H1 (cell line): ENCODE data around the gene HRH2. TPM values are rescaled to one million over a fixed set of nuclear protein-coding genes. Genes with fewer than 3 reads are reported as not detected.

Experiments used
- CTCF ChIA-PET: fragments of 300-600 bp; sonication (Branson Sonifier 250); formaldehyde crosslinking; loops from one replicate; lab custom pipeline; 2021; ENCODE audit not compliant: partially characterized antibody; lab: Charles Lee
- POLR2A ChIA-PET: fragments of 300-600 bp; sonication (Branson Sonifier 250); formaldehyde crosslinking; loops from one replicate; lab custom pipeline; 2021; ENCODE audit warnings: inconsistent platforms; ENCODE audit not compliant: partially characterized antibody; lab: Charles Lee
- DNase-seq, 2 experiments: peaks; one replicate each; pipeline versions ENCODE4 v3.0.0 to v3.0.0-alpha.2; 2010 to 2022; ENCODE audit warnings: low spot score in 2 of 2, low read depth in 1 of 2, mixed read lengths in 1 of 2
- FAIRE-seq: peaks from 2 replicates; lab custom pipeline; 2011; peaks lifted over from hg19 to GRCh38; lab: Jason Lieb, UNC
- H2AFZ ChIP-seq: 2 replicates; pipeline ENCODE4 v1.8.1; 2012; ENCODE audit warnings: low read length, inconsistent platforms
- H2AK5ac ChIP-seq: 2 replicates; pipeline ENCODE4 v1.6.1; 2013; ENCODE audit warnings: low read depth, low read length
- H2BK120ac ChIP-seq: replicated peaks from 2 replicates; pipeline ENCODE3; 2013; ENCODE audit warnings: low read depth, low read length, inconsistent platforms
- H2BK12ac ChIP-seq: 2 replicates; pipeline ENCODE4 v1.6.1; 2013; ENCODE audit warnings: low read depth, low read length
- H2BK15ac ChIP-seq: 2 replicates; pipeline ENCODE4 v1.6.1; 2013; ENCODE audit warnings: low read length
- H2BK20ac ChIP-seq: 2 replicates; pipeline ENCODE4 v1.6.1; 2013; ENCODE audit warnings: low read length
- H2BK5ac ChIP-seq: 2 replicates; pipeline ENCODE4 v1.6.1; 2013; ENCODE audit warnings: low read depth, low read length
- H3K14ac ChIP-seq: 2 replicates; pipeline ENCODE4 v1.6.1; 2013; ENCODE audit warnings: inconsistent platforms; ENCODE audit not compliant: insufficient read length
- H3K18ac ChIP-seq: 2 replicates; pipeline ENCODE4 v1.6.1; 2013; ENCODE audit warnings: low read length; ENCODE audit errors: extremely low read depth
- H3K23ac ChIP-seq: 2 replicates; pipeline ENCODE4 v1.6.1; 2013; ENCODE audit warnings: inconsistent platforms; ENCODE audit not compliant: insufficient read length
- H3K23me2 ChIP-seq: 2 replicates; pipeline ENCODE4 v1.6.1; 2013; ENCODE audit warnings: low read depth, low read length
- H3K27ac ChIP-seq: 2 replicates; pipeline ENCODE4 v1.6.1; 2011; ENCODE audit warnings: low read depth, low read length, inconsistent platforms
- H3K27me3 ChIP-seq, 4 experiments: replicated peaks in 1 of 4; 1 replicate in 1 of 4; 2 replicates in 3 of 4; pipeline versions ENCODE4 v1.6.1 to v1.8.1; 2011 to 2013; ENCODE audit warnings: low read length in 3 of 4, mild to moderate bottlenecking in 3 of 4, inconsistent platforms in 2 of 4, mixed read lengths in 2 of 4, moderate library complexity in 1 of 4; ENCODE audit not compliant: control insufficient read depth in 3 of 4, insufficient read depth in 3 of 4; ENCODE audit errors: extremely low read depth in 1 of 4
- H3K36me3 ChIP-seq, 4 experiments: 2 replicates each; pipeline versions ENCODE4 v1.6.1 to v1.8.1; 2011 to 2013; ENCODE audit warnings: mild to moderate bottlenecking in 4 of 4, low read length in 3 of 4, moderate library complexity in 2 of 4, control low read depth in 1 of 4, inconsistent platforms in 1 of 4; ENCODE audit not compliant: insufficient read depth in 4 of 4, control insufficient read depth in 2 of 4
- H3K4ac ChIP-seq: replicated peaks from 2 replicates; pipeline ENCODE3; 2013; ENCODE audit warnings: low read length, low read depth, mixed read lengths, inconsistent platforms; ENCODE audit not compliant: insufficient read length
- H3K4me1 ChIP-seq, 4 experiments: replicated peaks in 1 of 4; 1 replicate in 1 of 4; 2 replicates in 3 of 4; pipeline versions ENCODE4 v1.6.1 to v1.8.1; 2011 to 2013; ENCODE audit warnings: low read length in 3 of 4, inconsistent platforms in 2 of 4, mixed read lengths in 1 of 4; ENCODE audit not compliant: insufficient read depth in 4 of 4, control insufficient read depth in 3 of 4
- H3K4me2 ChIP-seq, 2 experiments: 2 replicates each; pipeline versions ENCODE4 v1.6.1 to v1.8.1; 2011 to 2013; ENCODE audit warnings: low read depth in 2 of 2, low read length in 2 of 2, control low read depth in 1 of 2, inconsistent platforms in 1 of 2, mild to moderate bottlenecking in 1 of 2; ENCODE audit not compliant: insufficient read depth in 1 of 2
- H3K4me3 ChIP-seq, 4 experiments: fragments of 200-600, 300-600 bp in 1 of 4; sonication (generic), shearing (Covaris generic), sonication (Bioruptor Twin) in 1 of 4; 2 replicates each; pipeline versions ENCODE4 v1.5.1 to v1.8.1; 2011 to 2016; ENCODE audit warnings: low read length in 4 of 4, low read depth in 3 of 4, control low read depth in 2 of 4, inconsistent platforms in 2 of 4, mild to moderate bottlenecking in 2 of 4, mixed read lengths in 1 of 4, moderate library complexity in 1 of 4; ENCODE audit not compliant: insufficient read depth in 2 of 4; ENCODE audit errors: extremely low read depth in 1 of 4
- H3K56ac ChIP-seq: replicated peaks from 2 replicates; pipeline ENCODE3; 2013; ENCODE audit warnings: low read depth, mild to moderate bottlenecking, mixed read lengths, low read length, inconsistent platforms; ENCODE audit not compliant: insufficient read length
- H3K79me1 ChIP-seq: 2 replicates; pipeline ENCODE4 v1.6.1; 2013; ENCODE audit warnings: low read depth, low read length, control low read depth
- H3K79me2 ChIP-seq, 2 experiments: 2 replicates each; pipeline versions ENCODE4 v1.6.1 to v1.8.1; 2012 to 2013; ENCODE audit warnings: low read length in 2 of 2, mild to moderate bottlenecking in 2 of 2, inconsistent platforms in 1 of 2; ENCODE audit not compliant: insufficient read depth in 2 of 2, control insufficient read depth in 1 of 2
- H3K9ac ChIP-seq, 4 experiments: replicated peaks in 1 of 4; 1 replicate in 1 of 4; 2 replicates in 3 of 4; pipeline versions ENCODE4 v1.6.1 to v1.8.1; 2011 to 2013; ENCODE audit warnings: low read depth in 3 of 4, low read length in 3 of 4, control low read depth in 2 of 4, mild to moderate bottlenecking in 2 of 4, moderate library complexity in 2 of 4, inconsistent platforms in 1 of 4; ENCODE audit errors: extremely low read depth in 1 of 4
- H3K9me3 ChIP-seq, 2 experiments: 2 replicates each; pipeline versions ENCODE4 v1.6.1 to v1.8.1; 2012 to 2013; ENCODE audit warnings: mild to moderate bottlenecking in 2 of 2, moderate library complexity in 2 of 2, control low read depth in 1 of 2, inconsistent platforms in 1 of 2, low read depth in 1 of 2, low read length in 1 of 2, mixed read lengths in 1 of 2; ENCODE audit not compliant: insufficient read depth in 2 of 2
- H4K20me1 ChIP-seq, 2 experiments: replicated peaks in 1 of 2; 2 replicates each; pipeline versions ENCODE3 to v1.8.1; 2011 to 2013; ENCODE audit warnings: inconsistent platforms in 2 of 2, low read length in 2 of 2, mild to moderate bottlenecking in 1 of 2; ENCODE audit not compliant: insufficient read depth in 2 of 2, control insufficient read depth in 1 of 2
- H4K5ac ChIP-seq: 2 replicates; pipeline ENCODE4 v1.6.1; 2013; ENCODE audit warnings: low read length, low read depth, mixed read lengths, inconsistent platforms; ENCODE audit not compliant: insufficient read length
- H4K8ac ChIP-seq: 2 replicates; pipeline ENCODE4 v1.8.0; 2013; ENCODE audit warnings: mild to moderate bottlenecking, moderate library complexity, low read length, inconsistent platforms; ENCODE audit not compliant: insufficient read depth; ENCODE audit errors: extremely low read depth
- H4K91ac ChIP-seq: replicated peaks from 2 replicates; pipeline ENCODE3; 2013; ENCODE audit warnings: low read length, mixed read lengths, inconsistent platforms; ENCODE audit not compliant: insufficient read length
- BRCA1 ChIP-seq: IDR thresholded peaks from 2 replicates; pipeline ENCODE4 v1.6.1; 2012; ENCODE audit warnings: low read depth, low read length, improper control_type of control experiment
- EP300 ChIP-seq, 2 experiments: IDR thresholded peaks; 1 replicate in 1 of 2; 2 replicates in 1 of 2; pipeline ENCODE4 v1.6.1; 2011 to 2012; ENCODE audit warnings: low read depth in 2 of 2, low read length in 2 of 2, mild to moderate bottlenecking in 2 of 2, borderline replicate concordance in 1 of 2, inconsistent platforms in 1 of 2, moderate library complexity in 1 of 2
- KDM1A ChIP-seq: fragments of 200-600, 300-600 bp; sonication (generic); IDR thresholded peaks from 2 replicates; pipeline ENCODE4 v1.7.1; 2016; ENCODE audit warnings: mild to moderate bottlenecking, low read length, borderline replicate concordance
- KDM5A ChIP-seq: fragments of 200-600 bp; IDR thresholded peaks from 2 replicates; pipeline ENCODE4 v1.7.1; 2012; ENCODE audit warnings: mild to moderate bottlenecking, low read length, inconsistent platforms, mixed read lengths
- POLR2AphosphoS5 ChIP-seq: IDR thresholded peaks from 2 replicates; pipeline ENCODE4 v1.6.1; 2011; ENCODE audit warnings: low read depth, low read length
- SP2 ChIP-seq: IDR thresholded peaks from 2 replicates; pipeline ENCODE4 v1.6.1; 2012; ENCODE audit warnings: mild to moderate bottlenecking, low read length, inconsistent platforms
- TBP ChIP-seq: IDR thresholded peaks from 2 replicates; pipeline ENCODE4 v1.6.1; 2011; ENCODE audit warnings: low read depth, low read length, improper control_type of control experiment
- TCF12 ChIP-seq: IDR thresholded peaks from 2 replicates; pipeline ENCODE4 v1.6.1; 2011; ENCODE audit warnings: low read depth, mild to moderate bottlenecking, low read length
- TEAD4 ChIP-seq: IDR thresholded peaks from 2 replicates; pipeline ENCODE4 v1.6.1; 2012; ENCODE audit warnings: low read depth, low read length, inconsistent platforms, mixed read lengths
- ZNF274 ChIP-seq: IDR thresholded peaks from 2 replicates; pipeline ENCODE4 v1.7.0; 2012; ENCODE audit warnings: low read length, borderline replicate concordance; ENCODE audit errors: extremely low read depth
- WGBS, 2 experiments: shearing (Covaris generic) in 1 of 2; methylation state at CpG; one replicate each; pipeline versions ENCODE4 v1.1.6 to v1.1.7; 2013 to 2015; ENCODE audit warnings: low lambda C conversion rate in 2 of 2, mixed read lengths in 2 of 2, inconsistent platforms in 1 of 2, low coverage in 1 of 2, missing lambda C conversion rate in 1 of 2; ENCODE audit not compliant: insufficient replicate concordance in 2 of 2, insufficient coverage in 1 of 2, insufficient read length in 1 of 2; ENCODE audit errors: extremely low coverage in 1 of 2, missing lambda C conversion rate in 1 of 2; 5-methylcytosine and 5-hydroxymethylcytosine counted together
- polyA plus RNA-seq, 7 experiments: library from polyadenylated mRNA; depleted of rRNA in 3 of 7; stranded (reverse) in 5 of 7; unstranded in 2 of 7; fragments of >200 nt in 5 of 7; fragments of 200-250 nt in 2 of 7; gene quantifications; 1 replicate in 5 of 7; 2 replicates in 1 of 7; 4 replicates in 1 of 7; pipeline versions ENCODE4 v1.2.1 to v1.2.3, GENCODE V29; 2011 to 2013; ENCODE audit warnings: missing spikeins in 2 of 7, mixed read lengths in 2 of 7
- total RNA-seq: library from RNA; stranded (reverse); fragmentation: NEBNext Ultra II Directional; extraction: Animal tissue kit (Norgen Biotek cat#: 25700); gene quantifications from 2 replicates; pipeline ENCODE4 v1.2.1, GENCODE V29; 2021
- TF ChIP-seq, protein P1 (sequence below): IDR thresholded peaks from 2 replicates; pipeline ENCODE4 v1.6.1; 2012; ENCODE audit warnings: inconsistent platforms
- TF ChIP-seq, protein P2 (sequence below): IDR thresholded peaks from 2 replicates; pipeline ENCODE4 v1.6.1; 2012; ENCODE audit warnings: inconsistent platforms

Gene HRH2
- total and polyA plus RNA-seq, 2 of the 8 experiments (the other 6 are each of a cell fraction or from before 2014, with no cell fraction given): 7.8 to 8.1 TPM

DNA sequence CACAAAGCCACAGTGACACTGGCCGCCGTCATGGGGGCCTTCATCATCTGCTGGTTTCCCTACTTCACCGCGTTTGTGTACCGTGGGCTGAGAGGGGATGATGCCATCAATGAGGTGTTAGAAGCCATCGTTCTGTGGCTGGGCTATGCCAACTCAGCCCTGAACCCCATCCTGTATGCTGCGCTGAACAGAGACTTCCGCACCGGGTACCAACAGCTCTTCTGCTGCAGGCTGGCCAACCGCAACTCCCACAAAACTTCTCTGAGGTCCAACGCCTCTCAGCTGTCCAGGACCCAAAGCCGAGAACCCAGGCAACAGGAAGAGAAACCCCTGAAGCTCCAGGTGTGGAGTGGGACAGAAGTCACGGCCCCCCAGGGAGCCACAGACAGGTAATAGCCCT, 26.1 kb downstream of the HRH2 start:
- 90% methylated on average over 12 of the region's 13 CpGs; no CpG with 5 or more reads in 1 of the 2 experiments for WGBS, 2 experiments
- no peaks in the 10 kb centered on the region for H3K9me3 ChIP-seq
- TF ChIP-seq, protein P1, sequence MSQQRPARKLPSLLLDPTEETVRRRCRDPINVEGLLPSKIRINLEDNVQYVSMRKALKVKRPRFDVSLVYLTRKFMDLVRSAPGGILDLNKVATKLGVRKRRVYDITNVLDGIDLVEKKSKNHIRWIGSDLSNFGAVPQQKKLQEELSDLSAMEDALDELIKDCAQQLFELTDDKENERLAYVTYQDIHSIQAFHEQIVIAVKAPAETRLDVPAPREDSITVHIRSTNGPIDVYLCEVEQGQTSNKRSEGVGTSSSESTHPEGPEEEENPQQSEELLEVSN: no peak
- TF ChIP-seq TCF12 (no peak), KDM5A (no peak), ZNF274 (no peak), SP2 (no peak), TEAD4 (no peak), TBP (no peak), BRCA1 (no peak), EP300 (IDR thresholded peaks at IDR 0.05; ENCODE audit: borderline replicate concordance in 1 of 2, low read depth in 2 of 2, low read length in 2 of 2) (no peak), KDM1A (no peak), POLR2AphosphoS5 (no peak)
- TF ChIP-seq, protein P2, sequence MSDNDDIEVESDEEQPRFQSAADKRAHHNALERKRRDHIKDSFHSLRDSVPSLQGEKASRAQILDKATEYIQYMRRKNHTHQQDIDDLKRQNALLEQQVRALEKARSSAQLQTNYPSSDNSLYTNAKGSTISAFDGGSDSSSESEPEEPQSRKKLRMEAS: no peak

More for the DNA sequence above, 26.1 kb downstream of the HRH2 start:
- H2AK5ac ChIP-seq: no peak overlapping the region
- no peak overlapping the region for H3K4ac ChIP-seq
- H2AFZ ChIP-seq: no peak overlapping the region
- no peak overlapping the region for H2BK12ac ChIP-seq
- FAIRE-seq: no peak
- POLR2A ChIA-PET: interaction anchor here (0.9 kb wide), 1 partner anchor 53 kb away, joined by 3 read pairs; no protein-coding TSS in a partner anchor
- CTCF ChIA-PET: interaction anchor here (0.9 to 7.7 kb wide), 5 partner anchors 12 to 150 kb away, joined by 3 to 59 read pairs (median 7); no protein-coding TSS in a partner anchor
- H3K4me1 ChIP-seq: peaks cover 0 to 4% (median 2%) of the 10 kb centered on the region in 4 experiments; a peak in 3 of 7 replicates
- peaks cover 0 to 6% of the 10 kb centered on the region in 2 experiments for H4K20me1 ChIP-seq
- no peak overlapping the region for H3K56ac ChIP-seq
- H4K5ac ChIP-seq: no peak overlapping the region
- no peak overlapping the region for H3K4me3 ChIP-seq
- DNase-seq: no peak
- H3K27ac ChIP-seq: no peak overlapping the region
- H3K4me2 ChIP-seq: no peak overlapping the region
- no peak overlapping the region for H4K8ac ChIP-seq
- no peaks in the 10 kb centered on the region for H3K27me3 ChIP-seq
- no peaks in the 10 kb centered on the region for H3K79me2 ChIP-seq
- H3K79me1 ChIP-seq: no peaks in the 10 kb centered on the region
- no peak overlapping the region for H4K91ac ChIP-seq
- no peak overlapping the region for H2BK120ac ChIP-seq
- no peak overlapping the region for H3K23ac ChIP-seq
- H3K23me2 ChIP-seq: no peaks in the 10 kb centered on the region
- H2BK20ac ChIP-seq: no peak overlapping the region
- H3K18ac ChIP-seq: no peak overlapping the region
- H3K36me3 ChIP-seq: peaks cover 0 to 8% (median 3%) of the 10 kb centered on the region in 4 experiments; a peak in 2 of 8 replicates
- H3K9ac ChIP-seq: no peak overlapping the region
- H2BK5ac ChIP-seq: no peak overlapping the region
- no peak overlapping the region for H3K14ac ChIP-seq
- no peak overlapping the region for H2BK15ac ChIP-seq
